ENCODE measurements around the gene ABCC11.

Gene ABCC11

DNA sequence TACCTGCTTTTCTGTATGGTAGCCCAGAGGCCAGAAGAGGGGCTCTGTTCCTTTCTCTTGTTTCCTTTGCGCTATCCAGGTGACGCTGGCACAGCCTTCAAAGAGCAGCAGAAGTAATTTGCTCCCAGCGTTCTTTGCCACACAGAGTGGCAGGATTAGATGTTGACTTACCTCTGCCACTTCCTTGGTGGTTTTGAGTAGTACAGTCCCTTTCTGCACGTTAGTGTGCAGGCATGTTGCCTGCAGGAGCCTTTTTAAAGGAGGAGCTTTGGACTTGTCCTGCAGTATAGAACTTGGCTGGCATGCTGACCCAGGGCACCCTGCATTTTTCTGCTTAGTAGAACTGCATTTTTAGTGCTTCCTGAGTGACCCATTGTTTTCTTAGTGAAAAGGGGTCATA lies at the start of gene ABCC11:
Gene ABCC11 (minus strand): TSS at position 229 of the 400 bp plus-strand sequence. CDS start 15,618 bp downstream, outside the sequence.
- no peak for DNase-seq (ENCODE audit: low read depth in 2 of 2)

DNA sequence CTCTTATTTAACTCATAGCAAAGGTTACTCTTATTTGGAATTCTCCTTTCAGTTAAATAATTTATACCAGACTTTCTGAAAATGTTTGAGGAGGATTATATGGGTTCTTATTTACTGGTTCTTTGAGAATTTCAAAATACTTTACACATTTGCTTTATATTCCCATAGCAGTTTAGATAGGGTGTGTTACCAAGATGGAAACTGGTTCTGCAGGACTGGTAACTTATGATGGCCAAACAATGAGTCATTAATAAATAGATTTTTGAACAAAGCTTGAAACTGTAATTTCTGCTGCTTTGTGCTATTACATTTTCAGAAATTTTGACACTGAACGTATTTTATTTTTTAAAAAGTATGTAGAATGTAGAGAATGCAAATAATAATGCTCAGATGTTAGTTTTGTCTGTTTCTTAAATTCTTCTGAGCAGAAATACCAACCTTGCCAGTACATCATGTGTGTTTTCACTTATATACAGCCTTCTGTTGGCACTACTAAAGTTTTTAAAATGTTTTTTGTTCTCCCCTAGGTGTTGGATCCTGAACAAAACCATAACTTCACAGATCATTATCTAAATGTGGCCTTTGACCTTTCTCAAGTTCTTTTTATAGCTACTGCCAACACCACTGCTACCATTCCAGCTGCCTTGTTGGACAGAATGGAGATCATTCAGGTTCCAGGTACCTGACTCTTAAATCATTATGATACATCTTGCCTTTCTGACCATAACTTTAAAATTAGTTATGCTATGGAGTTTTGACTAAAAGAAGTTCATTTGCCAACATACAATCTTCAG lies 48.3 kb upstream of the ABCC11 start:
- DNase-seq (ENCODE audit: low read depth in 2 of 2): no peak

DNA sequence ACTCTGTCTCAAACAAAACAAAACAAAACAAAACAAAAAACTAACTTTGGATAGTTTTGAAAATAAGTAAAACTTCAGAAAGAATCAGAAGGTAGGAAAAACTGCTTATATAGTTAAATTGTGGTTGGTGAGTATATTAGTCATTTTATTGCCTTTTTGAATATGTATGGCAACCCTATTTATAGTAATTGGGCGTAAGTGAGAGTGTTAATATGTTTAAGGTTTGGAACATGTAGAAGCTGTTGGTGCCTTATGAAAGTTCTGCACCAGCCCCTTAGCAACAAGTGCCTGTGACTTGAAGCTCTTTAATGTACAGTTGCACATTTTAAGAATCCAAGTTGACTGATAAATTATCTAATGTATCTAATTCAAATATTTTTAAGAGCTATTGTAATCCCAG lies 47.4 kb upstream of the ABCC11 start:
- no peak for DNase-seq (ENCODE audit: low read depth in 2 of 2)

DNA sequence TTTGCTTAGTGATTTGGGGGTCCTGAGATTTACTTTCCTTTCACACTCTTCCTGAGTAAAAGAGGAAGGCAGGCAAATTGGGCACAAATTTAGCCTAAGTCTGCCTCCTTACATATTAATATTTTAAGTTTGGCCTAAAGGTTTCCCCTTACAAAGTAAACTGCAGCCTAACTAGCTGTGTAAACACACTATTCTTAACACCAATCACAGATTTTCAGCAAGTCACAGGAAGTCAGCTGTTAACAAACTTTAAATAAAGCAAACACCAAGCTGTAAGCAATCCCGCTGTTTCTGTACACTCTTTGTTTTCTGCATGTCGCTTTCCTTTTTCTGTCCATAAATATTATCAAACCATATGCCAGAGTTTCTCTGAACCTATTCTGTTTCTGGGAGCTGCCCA lies 45.1 kb upstream of the ABCC11 start:
- no peak for DNase-seq (ENCODE audit: low read depth in 2 of 2)

DNA sequence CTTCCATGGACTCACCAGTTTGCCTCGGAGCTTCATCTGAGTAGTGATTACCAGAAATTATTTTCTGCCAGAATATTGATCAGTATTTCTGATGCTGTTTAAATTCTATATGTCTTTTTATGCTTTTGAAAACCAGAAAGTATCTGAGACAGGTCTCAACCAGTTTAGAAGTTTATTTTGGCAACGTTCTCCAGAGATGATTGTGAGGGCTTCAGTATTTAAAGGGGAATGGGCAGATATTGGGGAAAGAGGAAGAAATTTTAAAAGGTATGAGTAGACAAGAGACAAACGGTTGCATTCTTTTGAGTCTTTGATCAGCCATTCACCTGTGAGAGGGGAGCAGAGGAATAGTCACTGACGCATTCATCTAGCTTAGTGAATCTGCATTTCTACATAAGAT lies 44.4 kb upstream of the ABCC11 start:
- DNase-seq (ENCODE audit: low read depth in 2 of 2): no peak

DNA sequence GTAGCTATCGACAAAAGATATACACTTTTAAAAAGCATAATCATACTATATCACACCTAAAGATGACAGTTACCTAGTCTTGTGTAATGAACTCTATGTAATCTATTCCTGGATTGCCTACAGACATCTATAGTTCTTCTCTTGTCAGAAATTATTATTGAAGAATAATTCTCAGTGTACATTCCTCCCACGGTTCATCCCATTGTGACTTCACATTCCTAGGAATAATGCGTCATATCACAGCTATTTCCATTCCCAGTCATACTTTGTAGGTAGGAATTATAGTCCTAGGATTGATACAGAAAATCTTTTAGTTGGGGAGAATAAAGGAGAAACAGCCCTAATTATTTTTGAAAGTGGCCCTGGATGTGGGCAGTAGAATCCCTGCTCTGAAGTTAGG lies 44.0 kb upstream of the ABCC11 start:
- no peak for DNase-seq (ENCODE audit: low read depth in 2 of 2)

DNA sequence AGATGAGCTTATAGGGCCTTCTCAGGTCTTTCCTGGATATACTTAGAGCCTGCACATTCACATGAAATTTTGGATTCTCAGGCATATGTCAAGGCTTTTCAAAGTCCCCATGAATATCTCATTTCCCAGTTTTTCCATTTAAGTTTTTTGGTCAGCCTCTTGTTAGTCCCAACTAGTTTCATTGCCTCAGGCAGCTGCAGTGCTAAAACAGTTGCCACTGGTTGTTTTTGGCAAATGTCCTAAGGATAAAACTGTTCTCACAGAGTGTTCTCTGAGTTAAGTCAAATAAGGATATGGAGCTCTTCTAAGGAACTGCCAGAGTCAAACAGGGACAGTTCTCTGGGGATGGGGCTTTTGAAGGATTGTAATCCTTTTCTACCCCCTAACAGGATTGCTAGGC lies 39.9 kb upstream of the ABCC11 start:
- DNase-seq (ENCODE audit: low read depth in 2 of 2): no peak

DNA sequence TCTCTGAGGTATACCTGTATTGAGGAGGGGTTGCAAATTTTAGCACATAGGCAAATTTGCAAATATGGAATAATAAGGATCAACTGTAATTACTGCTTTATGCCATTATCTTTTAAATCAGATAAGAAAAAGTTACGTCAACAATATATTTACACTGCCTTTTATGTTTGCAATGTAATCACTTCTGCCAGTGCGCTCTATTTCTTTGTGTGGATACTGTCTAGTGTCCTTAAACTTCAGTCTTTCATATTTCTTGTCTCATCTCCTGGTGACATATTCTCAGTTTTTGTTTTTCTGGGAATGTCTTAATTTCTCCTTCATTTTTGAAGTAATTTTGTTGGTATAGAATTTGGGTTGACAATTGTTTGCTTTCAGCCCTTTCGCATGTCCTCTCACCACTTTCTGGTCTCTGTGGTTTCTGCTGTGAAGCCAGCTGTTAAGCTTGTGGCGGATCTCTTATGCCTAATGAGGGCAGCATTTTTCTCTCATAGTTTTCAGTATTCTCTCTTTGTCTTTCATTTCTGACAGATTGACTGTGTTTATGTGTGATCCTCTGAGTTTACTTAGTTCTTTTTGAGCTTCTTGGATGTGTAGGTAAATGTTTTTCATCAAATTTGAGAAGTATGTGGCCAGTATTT lies 37.6 kb upstream of the ABCC11 start:
- DNase-seq (ENCODE audit: low read depth in 2 of 2): peak in 1 of 2 donors; percentile 3

DNA sequence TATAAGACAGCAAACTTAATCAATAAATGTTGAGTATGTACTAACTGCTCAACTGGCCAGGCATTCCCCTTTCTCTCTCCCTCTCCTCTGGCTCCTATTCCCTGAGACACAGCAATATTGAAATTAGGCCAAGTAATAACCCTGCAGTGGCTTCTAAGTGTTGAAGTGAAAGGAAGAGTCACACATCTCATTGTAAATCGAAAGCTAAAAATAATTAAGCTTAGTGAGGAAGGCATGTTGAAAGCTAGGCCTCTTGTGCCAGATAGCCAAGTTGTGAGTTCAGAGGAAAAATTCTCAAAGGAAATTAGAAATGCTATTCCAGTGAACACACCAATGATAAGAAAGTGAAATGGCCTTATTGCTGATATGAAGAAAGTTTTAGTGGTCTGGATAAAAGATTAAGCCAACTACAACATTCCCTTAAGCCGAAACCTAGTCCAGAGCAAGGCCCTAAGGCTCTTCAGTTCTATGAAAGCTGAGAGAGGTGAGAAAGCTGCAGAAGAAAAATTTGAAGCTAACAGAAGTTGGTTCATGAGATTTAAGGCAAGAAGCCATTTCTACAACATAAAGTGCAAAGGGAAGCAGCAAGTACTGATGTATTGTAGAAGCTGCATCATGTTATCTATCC lies 35.4 kb upstream of the ABCC11 start:
- no peak for DNase-seq (ENCODE audit: low read depth in 2 of 2)

DNA sequence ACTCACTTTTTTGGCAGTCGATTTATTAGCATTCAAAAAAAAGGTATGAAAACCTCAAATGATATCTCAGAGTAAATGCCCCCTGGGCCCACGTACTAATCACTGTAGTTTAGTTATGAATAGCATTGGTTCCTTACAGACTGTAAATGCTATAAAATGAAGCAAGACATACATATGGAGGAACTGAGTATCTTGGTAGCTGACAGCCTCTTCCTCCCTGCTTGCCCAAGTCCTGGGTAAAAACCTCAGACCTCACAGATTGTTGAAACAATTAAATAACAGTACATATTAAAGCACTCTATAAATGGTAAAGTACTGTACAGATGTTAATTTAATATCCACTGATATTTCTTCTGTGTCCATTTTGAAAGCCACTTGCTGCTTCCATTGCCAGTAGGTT lies 33.2 kb upstream of the ABCC11 start:
- no peak for DNase-seq (ENCODE audit: low read depth in 2 of 2)

DNA sequence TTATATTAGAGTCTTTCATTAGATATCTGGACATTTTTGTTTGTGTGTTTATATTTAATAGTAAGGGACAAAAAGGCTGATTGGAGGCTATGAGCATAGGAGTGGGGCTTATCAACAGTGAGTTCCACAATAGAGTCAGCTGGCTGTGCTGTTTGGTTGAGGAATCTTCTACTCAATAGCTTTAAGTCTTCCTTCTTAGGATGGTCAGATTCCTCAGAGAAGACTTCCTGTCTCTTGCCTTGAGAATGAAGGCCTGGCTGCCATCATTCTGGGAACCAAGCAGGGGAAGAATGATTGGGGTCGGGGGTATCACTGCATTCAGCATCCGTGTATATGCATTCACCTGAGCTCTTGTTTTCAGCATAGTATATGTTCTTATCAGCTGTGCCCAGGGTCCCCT lies 31.9 kb upstream of the ABCC11 start:
- no peak for DNase-seq (ENCODE audit: low read depth in 2 of 2)

DNA sequence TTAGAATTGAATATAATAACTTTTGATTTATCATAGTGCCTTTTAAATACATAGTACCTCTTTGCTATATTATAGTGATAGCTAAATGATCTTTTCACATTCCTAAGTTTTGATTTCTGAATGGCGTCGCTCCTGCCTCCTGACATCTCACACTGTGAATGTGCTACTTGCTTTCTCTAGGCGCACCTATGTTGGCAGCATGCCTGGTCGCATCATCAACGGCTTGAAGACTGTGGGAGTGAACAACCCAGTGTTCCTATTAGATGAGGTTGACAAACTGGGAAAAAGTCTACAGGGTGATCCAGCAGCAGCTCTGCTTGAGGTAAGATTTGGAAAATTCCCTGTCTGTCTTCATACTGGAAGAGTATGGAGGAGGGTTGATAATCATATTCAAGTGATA lies 29.8 kb upstream of the ABCC11 start:
- no peak for DNase-seq (ENCODE audit: low read depth in 2 of 2)

DNA sequence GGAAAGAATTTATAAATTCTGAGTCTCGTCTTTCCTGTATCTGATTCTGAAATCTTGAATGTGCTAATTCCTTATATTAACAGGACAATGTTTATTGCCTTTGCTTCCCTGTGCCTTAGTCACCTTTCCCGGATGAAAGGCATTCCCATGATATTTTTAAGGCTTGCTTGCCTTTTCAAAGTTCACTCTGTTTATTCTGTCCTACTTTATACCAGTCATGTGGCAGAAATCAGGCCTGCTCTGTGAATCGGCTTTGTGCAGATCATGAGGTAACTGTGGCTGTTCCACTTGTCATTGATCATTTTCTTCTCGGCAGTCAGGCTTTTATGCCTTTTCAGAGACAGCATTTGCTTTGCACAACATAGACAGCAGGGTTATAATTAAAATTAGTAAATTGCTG lies 28.8 kb upstream of the ABCC11 start:
- DNase-seq (ENCODE audit: low read depth in 2 of 2): no peak

DNA sequence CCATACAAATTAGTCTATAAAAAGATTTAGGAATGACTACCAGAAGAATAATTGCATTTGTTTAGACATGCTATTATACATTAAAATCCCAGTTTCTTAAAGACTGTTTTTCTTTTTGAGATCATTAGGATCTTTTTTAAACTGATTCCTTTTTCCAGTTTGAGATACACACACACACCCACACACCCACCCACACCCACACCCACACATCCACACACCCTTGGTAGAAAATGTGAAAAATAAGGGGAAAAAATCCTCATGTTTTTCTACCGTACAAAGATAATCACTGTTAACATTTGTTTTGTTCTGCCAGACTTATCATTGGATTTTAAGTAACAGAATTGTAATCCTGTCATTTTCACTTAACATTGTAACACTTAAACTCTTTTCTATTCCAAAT lies 27.1 kb upstream of the ABCC11 start:
- DNase-seq (ENCODE audit: low read depth in 2 of 2): no peak

DNA sequence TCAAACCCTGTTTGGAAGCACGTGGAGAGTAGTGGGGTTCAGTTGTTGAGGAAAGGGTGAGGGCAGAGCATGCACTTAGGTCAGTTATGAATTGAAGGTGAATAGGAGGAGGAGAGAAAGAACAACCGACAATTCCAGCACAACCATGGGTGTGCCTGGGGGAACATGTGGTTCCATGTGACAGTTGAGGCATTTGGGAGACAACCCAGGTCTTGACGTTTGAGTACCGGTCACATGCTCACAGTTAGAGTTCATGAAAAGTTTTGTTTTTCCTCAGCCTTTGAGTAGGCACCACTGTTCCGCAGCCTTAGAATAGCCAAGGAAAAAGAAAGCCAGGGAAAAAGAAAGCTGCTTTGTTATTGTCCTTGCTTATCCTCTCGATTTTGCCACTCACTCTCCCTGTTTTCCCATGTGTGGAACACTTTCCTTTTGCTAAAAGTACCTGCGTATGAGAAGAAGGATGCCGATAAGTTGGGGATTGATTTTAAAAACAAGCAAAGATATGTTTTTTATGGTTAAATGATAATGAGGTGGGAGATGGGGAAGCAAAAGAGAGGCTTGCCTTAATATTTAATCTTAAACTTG lies 25.6 kb upstream of the ABCC11 start:
- no peak for DNase-seq (ENCODE audit: low read depth in 2 of 2)

DNA sequence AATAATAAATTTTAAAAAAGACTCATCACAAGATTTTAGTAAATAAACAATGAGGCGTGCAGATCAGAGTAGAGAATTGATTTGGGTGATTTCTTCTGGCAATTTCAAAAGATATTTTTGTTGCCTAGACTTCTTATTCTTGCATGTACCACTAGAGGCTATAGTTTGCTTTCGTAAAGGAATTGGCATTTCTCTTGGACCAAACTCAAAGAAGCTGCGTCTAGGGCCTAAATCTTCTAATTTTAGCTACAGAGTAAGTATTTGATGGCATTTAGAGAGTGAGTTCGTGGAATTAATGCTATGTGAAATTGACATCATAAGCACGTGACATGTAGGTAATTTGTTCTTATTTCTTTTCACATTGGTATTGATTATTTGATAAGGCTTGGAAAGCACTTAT lies 24.4 kb upstream of the ABCC11 start:
- no peak for DNase-seq (ENCODE audit: low read depth in 2 of 2)

DNA sequence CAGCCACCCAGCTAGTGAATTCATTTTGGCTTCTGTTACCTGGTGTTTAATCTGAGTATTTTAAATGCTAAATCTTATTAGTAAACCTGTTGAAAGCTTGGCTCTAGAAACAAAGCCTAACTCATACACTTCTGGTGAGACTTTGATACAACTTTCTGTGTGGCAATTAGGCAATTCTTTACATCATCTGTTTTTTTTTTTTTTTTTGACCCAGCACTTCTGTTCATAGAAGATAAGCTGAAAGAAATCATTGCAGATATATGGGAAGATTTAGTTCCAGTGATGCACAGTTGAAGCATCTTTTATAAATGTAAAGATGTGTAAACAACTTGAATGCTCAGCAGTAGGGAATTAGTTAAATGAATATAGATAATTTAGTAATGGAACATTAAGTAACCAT lies 21.7 kb upstream of the ABCC11 start:
- DNase-seq (ENCODE audit: low read depth in 2 of 2): no peak

DNA sequence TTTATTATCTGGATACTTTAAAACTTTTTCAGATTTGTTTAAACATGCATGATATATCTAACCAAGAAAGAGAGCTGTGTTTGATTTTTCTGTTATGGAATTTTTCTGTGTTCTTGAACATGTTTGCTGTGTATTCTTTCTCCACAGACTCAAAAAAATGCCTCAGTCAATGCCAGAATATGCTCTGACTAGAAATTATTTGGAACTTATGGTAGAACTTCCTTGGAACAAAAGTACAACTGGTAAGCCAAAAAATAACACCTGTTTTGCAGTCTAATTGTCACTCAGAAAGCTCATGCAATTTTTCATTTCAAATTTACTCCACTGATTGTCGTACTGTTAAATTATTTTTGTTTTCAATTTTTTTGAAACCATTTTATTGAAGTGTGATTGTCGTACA lies 15.3 kb upstream of the ABCC11 start:
- no peak for DNase-seq (ENCODE audit: low read depth in 2 of 2)

DNA sequence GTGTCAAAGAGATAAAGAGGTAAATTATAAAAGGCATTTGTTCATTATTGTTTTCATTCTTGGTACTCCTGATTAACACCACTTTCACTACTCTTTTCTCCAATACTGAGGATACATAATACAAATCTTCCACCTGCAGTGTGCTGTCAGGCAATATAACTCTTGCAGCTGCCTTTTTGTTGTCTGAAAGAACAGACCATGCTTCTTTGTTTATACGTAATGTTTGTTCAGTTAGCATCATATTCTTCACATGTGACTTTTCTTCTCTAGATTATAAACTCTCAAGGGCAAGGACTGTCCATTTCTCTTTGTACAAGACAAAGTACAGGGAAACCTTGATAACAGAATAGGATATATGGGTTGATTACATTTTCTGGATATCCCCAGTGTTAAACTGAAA lies 14.2 kb upstream of the ABCC11 start:
- DNase-seq (ENCODE audit: low read depth in 2 of 2): no peak

DNA sequence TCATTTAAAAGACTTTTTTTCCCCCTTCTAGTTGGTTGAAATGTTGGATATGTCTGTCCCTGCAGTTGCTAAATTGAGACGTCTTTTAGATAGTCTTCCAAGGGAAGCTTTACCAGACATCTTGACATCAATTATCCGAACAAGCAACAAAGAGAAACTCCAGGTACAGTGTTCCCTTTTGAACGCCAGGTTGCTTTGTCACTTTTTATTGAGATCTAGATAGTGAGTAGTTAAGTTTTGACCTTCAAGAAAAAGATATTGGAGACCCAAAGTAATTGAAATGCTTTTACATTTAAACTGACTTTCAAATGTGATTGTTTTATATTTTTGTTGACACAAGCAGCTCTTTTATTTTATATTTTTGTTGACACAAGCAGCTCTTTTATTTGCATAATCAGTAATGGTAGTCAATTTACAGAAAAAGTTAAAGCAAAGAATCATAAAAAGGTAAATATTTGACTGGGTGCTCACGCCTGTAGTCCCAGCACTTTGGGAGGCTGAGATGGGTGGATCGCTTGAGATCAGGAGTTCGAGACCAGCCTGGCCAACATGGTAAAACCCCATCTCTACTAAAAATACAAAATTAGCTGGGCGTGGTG lies 9.3 kb upstream of the ABCC11 start:
- DNase-seq (ENCODE audit: low read depth in 2 of 2): no peak

DNA sequence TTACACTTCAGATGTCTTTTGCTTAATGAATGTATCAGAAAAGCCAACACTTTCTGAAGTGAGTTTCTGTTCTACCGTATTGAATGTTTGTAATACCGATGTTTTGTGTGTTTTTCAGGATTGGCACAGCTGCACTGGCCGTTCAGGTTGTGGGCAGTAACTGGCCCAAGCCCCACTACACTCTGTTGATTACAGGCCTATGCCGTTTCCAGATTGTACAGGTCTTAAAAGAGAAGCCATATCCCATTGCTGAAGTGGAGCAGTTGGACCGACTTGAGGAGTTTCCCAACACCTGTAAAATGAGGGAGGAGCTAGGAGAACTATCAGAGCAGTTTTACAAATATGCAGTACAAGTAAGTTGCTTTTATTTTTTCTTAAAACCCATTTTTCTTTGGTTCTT lies 4.7 kb upstream of the ABCC11 start:
- no peak for DNase-seq (ENCODE audit: low read depth in 2 of 2)

DNA sequence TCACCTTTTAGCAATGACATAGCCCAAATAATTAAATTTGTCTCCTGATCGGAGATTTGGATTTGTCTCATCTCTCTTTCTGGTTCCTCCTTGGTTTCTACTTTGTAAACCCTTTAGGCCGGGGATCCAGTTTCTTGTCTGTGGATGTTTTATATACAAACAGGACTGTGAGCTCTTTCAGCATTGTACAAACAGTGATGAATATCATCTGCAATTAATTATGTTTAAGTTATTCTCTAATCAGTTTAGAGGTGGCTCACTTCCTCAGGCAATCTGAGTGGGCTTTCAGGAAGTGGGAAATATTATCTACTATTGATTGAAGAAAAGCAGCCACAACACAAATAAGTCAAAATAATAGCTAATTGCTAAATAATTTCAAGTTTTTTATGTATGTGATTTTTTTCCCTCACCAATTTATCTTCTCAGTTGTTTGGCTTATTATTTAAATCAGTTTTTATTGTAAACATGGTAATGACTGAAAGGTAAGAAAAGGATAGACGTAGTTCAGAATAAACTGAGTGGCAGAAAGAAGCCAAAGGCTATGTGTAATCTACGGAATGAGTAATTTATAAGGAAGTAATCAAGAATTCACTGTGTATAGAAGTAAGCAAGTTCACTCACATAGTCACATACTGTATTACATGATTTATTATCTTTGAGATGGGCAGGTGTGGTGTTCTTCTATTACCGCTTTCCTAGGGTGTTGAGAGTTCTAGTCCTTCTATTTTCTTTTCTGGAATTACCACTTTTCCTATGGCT lies 3.4 kb upstream of the ABCC11 start:
- DNase-seq (ENCODE audit: low read depth in 2 of 2): no peak

All from stimulated activated CD8-positive, alpha-beta memory T cell treated with anti-CD3 and anti-CD28 coated beads, Interleukin-15, amount 100 ng/mL, for 4 hours (primary cell).